K562 (cell line): ENCODE data around the gene NOTCH3. TPM values are rescaled to one million over a fixed set of nuclear protein-coding genes. Genes with fewer than 3 reads are reported as not detected.

Experiments used
- ATAC-seq: fragments of 200-7000 bp; cut with Tn5 transposase; 3 replicates; pipeline ENCODE4 v1.9.1; 2020; ENCODE audit warnings: moderate library complexity
- BruUV-seq: library from RNA; stranded (reverse); fragments of 400-500 nt; replicated peaks from 2 replicates; lab custom pipeline; 2021; lab: Mats Ljungman, UMichigan
- CTCF ChIA-PET: fragments of 300-600 bp; formaldehyde crosslinking; extraction: SDS; loops from one replicate; lab custom pipeline; 2021; ENCODE audit warnings: low intra/inter-chr PET ratio; lab: Yijun Ruan, JAX
- POLR2A ChIA-PET: fragments of 300-600, 350-650 bp; sonication (Branson Sonifier 250); formaldehyde crosslinking; extraction: SDS; loops from one replicate; lab custom pipeline; 2021; ENCODE audit warnings: antibody characterized with exemption, inconsistent platforms; lab: Yijun Ruan, JAX
- DNase-seq, 4 experiments: peaks; one replicate each; pipeline versions ENCODE4 v3.0.0 to v3.0.0-alpha.2; 2011 to 2018; ENCODE audit warnings: low spot score in 3 of 4, mixed read lengths in 3 of 4; ENCODE audit errors: extremely low read depth in 1 of 4
- FAIRE-seq: peaks from 2 replicates; lab custom pipeline; 2011; peaks lifted over from hg19 to GRCh38; lab: Jason Lieb, UNC
- H2AFZ ChIP-seq: 2 replicates; pipeline ENCODE4 v1.6.0; 2011; ENCODE audit warnings: low read depth, low read length, control low read depth, inconsistent platforms
- H3K27ac ChIP-seq: fragments of 200-600 bp; 3 replicates; pipeline ENCODE4 v1.8.0; 2011; ENCODE audit warnings: low read depth, mild to moderate bottlenecking, control low read depth, inconsistent platforms, low read length, moderate library complexity, mixed read lengths; ENCODE audit errors: extremely low read depth
- H3K27me3 ChIP-seq, 2 experiments: fragments of 300-600 bp in 1 of 2; 2 replicates in 1 of 2; 3 replicates in 1 of 2; pipeline versions ENCODE4 v1.6.0 to v1.8.0; 2011; ENCODE audit warnings: inconsistent platforms in 2 of 2, low read length in 2 of 2, mild to moderate bottlenecking in 1 of 2, mixed read lengths in 1 of 2, moderate library complexity in 1 of 2; ENCODE audit not compliant: control insufficient read depth in 2 of 2, insufficient read depth in 2 of 2
- H3K36me3 ChIP-seq: fragments of 300-600 bp; 3 replicates; pipeline ENCODE4 v1.8.0; 2011; ENCODE audit warnings: mild to moderate bottlenecking, low read length, inconsistent platforms; ENCODE audit not compliant: control insufficient read depth, insufficient read depth
- H3K4me1 ChIP-seq, 2 experiments: fragments of 200-600 bp in 1 of 2; replicated peaks in 1 of 2; 2 replicates in 1 of 2; 3 replicates in 1 of 2; pipeline versions ENCODE4 v1.5.1 to v1.8.0; 2011; ENCODE audit warnings: inconsistent platforms in 2 of 2, low read length in 2 of 2, mild to moderate bottlenecking in 1 of 2, mixed read lengths in 1 of 2, moderate library complexity in 1 of 2; ENCODE audit not compliant: control insufficient read depth in 2 of 2, insufficient read depth in 2 of 2
- H3K4me2 ChIP-seq: 2 replicates; pipeline ENCODE4 v1.6.1; 2011; ENCODE audit warnings: low read length, control low read depth, inconsistent platforms, mixed read lengths; ENCODE audit not compliant: insufficient read depth
- H3K4me3 ChIP-seq: fragments of 200-600 bp; sonication (generic), shearing (Covaris generic); 2 replicates; pipeline ENCODE4 v1.5.1; 2016; ENCODE audit warnings: control low read depth, inconsistent platforms
- H3K79me2 ChIP-seq: fragments of 200-600 bp; 3 replicates; pipeline ENCODE4 v1.8.0; 2011; ENCODE audit warnings: low read length, inconsistent platforms; ENCODE audit not compliant: control insufficient read depth, insufficient read depth
- H3K9ac ChIP-seq, 2 experiments: 2 replicates each; pipeline versions ENCODE4 v1.6.0 to v1.6.1; 2011; ENCODE audit warnings: low read depth in 2 of 2, low read length in 2 of 2, control low read depth in 1 of 2, inconsistent platforms in 1 of 2, mild to moderate bottlenecking in 1 of 2, mixed read lengths in 1 of 2; ENCODE audit not compliant: insufficient read depth in 1 of 2
- H3K9me1 ChIP-seq: one replicate; pipeline ENCODE4 v1.6.0; 2011; ENCODE audit warnings: inconsistent platforms, mild to moderate bottlenecking, low read length, moderate library complexity; ENCODE audit not compliant: control insufficient read depth, insufficient read depth
- H3K9me3 ChIP-seq: replicated peaks from 2 replicates; pipeline ENCODE4 v1.5.1; 2011; ENCODE audit warnings: low read depth, low read length, inconsistent platforms; ENCODE audit not compliant: control insufficient read depth, insufficient read depth
- H4K20me1 ChIP-seq: replicated peaks from 2 replicates; pipeline ENCODE4 v1.6.1; 2011; ENCODE audit warnings: low read length, inconsistent platforms, mixed read lengths; ENCODE audit not compliant: control insufficient read depth, insufficient read depth
- POLR2G ChIP-seq: fragments of 200-400 bp; formaldehyde crosslinking; IDR thresholded peaks from 2 replicates; pipeline ENCODE4 v1.6.1; 2017; ENCODE audit warnings: low read depth, mild to moderate bottlenecking, antibody characterized with exemption, low read length, moderate library complexity
- WGBS: fragments of 100-300 bp; shearing (Covaris generic); methylation state at CpG from one replicate; pipeline ENCODE4 v1.1.6; 2016; ENCODE audit warnings: low coverage, mixed read lengths; ENCODE audit not compliant: insufficient coverage; ENCODE audit errors: missing lambda C conversion rate; 5-methylcytosine and 5-hydroxymethylcytosine counted together
- in situ Hi-C: fragments of 300-500 bp; cut with MboI; formaldehyde crosslinking; loops from 4 replicates; pipeline ENCODE4 v1.15.0; 2018; ENCODE audit warnings: inconsistent platforms, mixed read lengths
- intact Hi-C: fragments of 100-400 bp; cut with micrococcal nuclease; formaldehyde crosslinking; loops from 2 replicates; pipeline ENCODE4 v1.14.2; 2022
- polyA plus RNA-seq, 8 experiments: library from polyadenylated mRNA; depleted of rRNA in 4 of 8; stranded (reverse) in 5 of 8; unstranded in 3 of 8; fragments of >200 nt; fragmentation: Nextera tagmentation in 2 of 8; fragmentation: Illumina TruSeq in 1 of 8; extraction: Ambion mirVana in 2 of 8; extraction: Trizol in 1 of 8; gene quantifications; 2 replicates each; pipeline versions ENCODE4 v1.2.1 to v1.2.3, GENCODE V29; 2011 to 2014; ENCODE audit warnings: inconsistent platforms in 1 of 8, missing spikeins in 1 of 8
- total RNA-seq, 7 experiments: library from RNA; depleted of rRNA in 6 of 7; stranded (reverse); fragments of >200 nt in 6 of 7; fragmentation: Illumina TruSeq in 2 of 7; extraction: Trizol in 2 of 7; gene quantifications; 2 replicates each; pipeline versions ENCODE4 v1.2.1 to v1.2.3, GENCODE V29; 2011 to 2021; ENCODE audit warnings: low replicate concordance in 1 of 7
- TF ChIP-seq, protein P1 (sequence below), 2 experiments: fragments of 450-650 bp; IDR thresholded peaks; 2 replicates each; pipeline ENCODE4 v1.6.1; 2018; ENCODE audit warnings: mild to moderate bottlenecking in 2 of 2, low read depth in 1 of 2; ENCODE audit not compliant: partially characterized antibody in 2 of 2

NOTCH3 gene
- total and polyA plus RNA-seq, 9 of the 15 experiments (the other 6 are each of a cell fraction or from before 2014, with no cell fraction given) = under 0.01 to 1.2 (median 0.16) TPM

DNA sequence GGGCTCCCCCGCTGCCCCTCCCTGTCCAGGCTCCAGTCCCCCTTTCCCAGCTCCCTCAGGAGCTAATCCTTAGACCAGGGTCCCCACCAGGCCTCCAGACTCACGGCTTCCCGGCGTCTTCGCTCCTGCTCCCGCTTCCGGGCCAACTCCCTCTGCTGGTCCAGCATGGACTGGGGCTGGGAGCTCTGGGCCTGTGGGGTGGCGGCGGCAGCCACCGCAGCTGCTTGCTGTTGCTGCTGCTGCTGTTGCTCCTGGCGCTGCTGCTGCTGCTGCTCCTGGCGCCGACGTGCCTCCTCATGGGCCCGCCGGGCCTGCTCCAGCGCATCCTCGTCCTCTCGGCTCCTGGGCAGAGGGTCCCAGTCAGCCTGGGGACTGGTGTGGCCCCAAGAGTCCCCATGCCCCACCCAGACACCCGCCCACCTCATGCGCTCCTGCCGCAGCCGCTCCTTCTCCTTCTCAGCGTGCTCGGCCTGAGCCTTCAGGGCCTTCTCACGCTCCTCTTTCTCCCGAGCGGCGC, 37.9 kb upstream of the NOTCH3 start:
- peaks cover 74% of the 10 kb centered on the region; the same call in 2 of the 3 replicates for H3K36me3 ChIP-seq
- CTCF ChIA-PET = no interaction called here

More for the DNA sequence above, 37.9 kb upstream of the NOTCH3 start:
- peak; percentile 61 for TF ChIP-seq POLR2G
- TF ChIP-seq, protein P1, sequence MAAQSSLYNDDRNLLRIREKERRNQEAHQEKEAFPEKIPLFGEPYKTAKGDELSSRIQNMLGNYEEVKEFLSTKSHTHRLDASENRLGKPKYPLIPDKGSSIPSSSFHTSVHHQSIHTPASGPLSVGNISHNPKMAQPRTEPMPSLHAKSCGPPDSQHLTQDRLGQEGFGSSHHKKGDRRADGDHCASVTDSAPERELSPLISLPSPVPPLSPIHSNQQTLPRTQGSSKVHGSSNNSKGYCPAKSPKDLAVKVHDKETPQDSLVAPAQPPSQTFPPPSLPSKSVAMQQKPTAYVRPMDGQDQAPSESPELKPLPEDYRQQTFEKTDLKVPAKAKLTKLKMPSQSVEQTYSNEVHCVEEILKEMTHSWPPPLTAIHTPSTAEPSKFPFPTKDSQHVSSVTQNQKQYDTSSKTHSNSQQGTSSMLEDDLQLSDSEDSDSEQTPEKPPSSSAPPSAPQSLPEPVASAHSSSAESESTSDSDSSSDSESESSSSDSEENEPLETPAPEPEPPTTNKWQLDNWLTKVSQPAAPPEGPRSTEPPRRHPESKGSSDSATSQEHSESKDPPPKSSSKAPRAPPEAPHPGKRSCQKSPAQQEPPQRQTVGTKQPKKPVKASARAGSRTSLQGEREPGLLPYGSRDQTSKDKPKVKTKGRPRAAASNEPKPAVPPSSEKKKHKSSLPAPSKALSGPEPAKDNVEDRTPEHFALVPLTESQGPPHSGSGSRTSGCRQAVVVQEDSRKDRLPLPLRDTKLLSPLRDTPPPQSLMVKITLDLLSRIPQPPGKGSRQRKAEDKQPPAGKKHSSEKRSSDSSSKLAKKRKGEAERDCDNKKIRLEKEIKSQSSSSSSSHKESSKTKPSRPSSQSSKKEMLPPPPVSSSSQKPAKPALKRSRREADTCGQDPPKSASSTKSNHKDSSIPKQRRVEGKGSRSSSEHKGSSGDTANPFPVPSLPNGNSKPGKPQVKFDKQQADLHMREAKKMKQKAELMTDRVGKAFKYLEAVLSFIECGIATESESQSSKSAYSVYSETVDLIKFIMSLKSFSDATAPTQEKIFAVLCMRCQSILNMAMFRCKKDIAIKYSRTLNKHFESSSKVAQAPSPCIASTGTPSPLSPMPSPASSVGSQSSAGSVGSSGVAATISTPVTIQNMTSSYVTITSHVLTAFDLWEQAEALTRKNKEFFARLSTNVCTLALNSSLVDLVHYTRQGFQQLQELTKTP (IDR thresholded peaks at IDR 0.05; ENCODE audit: low read depth in 1 of 2, partially characterized antibody in 2 of 2) = no peak
- no peak overlapping the region for H3K4me2 ChIP-seq
- no peak overlapping the region for H2AFZ ChIP-seq
- no peak for DNase-seq
- in situ Hi-C loops = no loop called here
- no peak overlapping the region for H3K27ac ChIP-seq
- no peak for ATAC-seq
- H3K9me3 ChIP-seq = no peaks in the 10 kb centered on the region
- no peak for FAIRE-seq
- no peaks in the 10 kb centered on the region for H3K79me2 ChIP-seq
- H3K9me1 ChIP-seq = no peaks in the 10 kb centered on the region
- H3K9ac ChIP-seq = no peak overlapping the region
- POLR2A ChIA-PET = interaction anchor here (1.0 to 1.1 kb wide), 3 partner anchors 11 to 120 kb away, joined by 3 to 7 read pairs (median 5); no protein-coding TSS in a partner anchor
- no peaks in the 10 kb centered on the region for H3K27me3 ChIP-seq
- BruUV-seq = no TSS peak
- H3K4me3 ChIP-seq = no peak overlapping the region
- intact Hi-C loops = no loop called here
- 97% methylated on average over 15 of the region's 29 CpGs for WGBS
- H3K4me1 ChIP-seq = no peaks in the 10 kb centered on the region; a peak in 1 of 5 replicates
- H4K20me1 ChIP-seq = peaks cover 8% of the 10 kb centered on the region
